ENCODE results near the gene FCRLA.
"Not testable (repeated sequence)": the region's sequence is repeated elsewhere in the genome, so short reads cannot be mapped to it uniquely, and the experiment has no call there.

Gene FCRLA

DNA sequence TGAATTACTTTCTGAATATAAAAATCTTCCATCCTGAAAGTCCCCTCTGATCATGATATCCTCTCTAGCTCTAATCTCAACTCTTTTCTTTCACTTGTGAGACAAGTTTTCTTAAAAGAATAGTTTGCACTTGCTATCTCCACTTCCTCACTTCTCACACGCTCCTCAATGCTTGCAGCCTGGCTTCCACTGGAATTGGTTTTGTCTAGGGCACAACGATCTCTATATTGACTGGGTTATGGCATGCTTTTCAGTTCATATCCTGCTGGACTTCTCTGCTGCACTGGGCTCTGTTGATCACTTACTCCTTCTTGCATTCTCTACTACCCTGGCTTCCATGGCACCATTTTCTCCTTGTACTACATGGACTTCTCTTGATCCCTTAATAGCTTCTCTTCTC, 474 bp downstream of the FCRLA start:
- DNase-seq, result no peak

DNA sequence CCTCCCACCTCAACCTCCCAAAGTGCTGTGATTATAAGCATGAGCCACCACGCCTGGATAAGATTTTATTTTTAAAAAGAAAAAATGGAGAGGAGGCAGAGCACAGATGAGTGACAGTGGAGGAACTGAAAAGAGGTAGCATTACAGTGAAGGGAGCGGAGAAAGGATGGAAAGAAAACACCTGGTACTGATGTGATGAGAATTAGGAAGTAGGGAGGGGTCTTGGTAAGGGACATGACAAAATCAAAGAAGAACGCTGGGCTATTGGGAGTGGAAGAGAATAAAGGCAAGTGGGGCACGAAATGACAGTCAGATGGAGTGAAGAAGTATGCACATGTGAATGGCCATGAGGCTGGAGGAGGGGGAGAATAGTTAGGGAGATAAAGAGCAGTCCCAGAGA, 2.3 kb downstream of the FCRLA start:
- DNase-seq, result no peak

DNA sequence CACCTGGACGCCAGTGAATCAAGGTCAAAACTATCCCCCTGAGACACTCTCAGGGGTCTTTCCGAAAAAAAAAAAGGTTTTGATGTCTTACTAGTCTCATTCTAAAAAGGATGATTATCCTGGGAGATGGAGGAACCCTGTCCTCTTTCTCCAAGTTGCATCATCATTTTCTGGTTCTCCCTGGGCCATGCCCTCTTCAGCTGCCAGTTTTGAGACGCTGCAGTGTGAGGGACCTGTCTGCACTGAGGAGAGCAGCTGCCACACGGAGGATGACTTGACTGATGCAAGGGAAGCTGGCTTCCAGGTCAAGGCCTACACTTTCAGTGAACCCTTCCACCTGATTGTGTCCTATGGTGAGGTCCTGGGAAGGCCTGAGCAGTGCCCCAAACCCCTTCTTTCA, 3.5 kb downstream of the FCRLA start:
- DNase-seq, result no peak

DNA sequence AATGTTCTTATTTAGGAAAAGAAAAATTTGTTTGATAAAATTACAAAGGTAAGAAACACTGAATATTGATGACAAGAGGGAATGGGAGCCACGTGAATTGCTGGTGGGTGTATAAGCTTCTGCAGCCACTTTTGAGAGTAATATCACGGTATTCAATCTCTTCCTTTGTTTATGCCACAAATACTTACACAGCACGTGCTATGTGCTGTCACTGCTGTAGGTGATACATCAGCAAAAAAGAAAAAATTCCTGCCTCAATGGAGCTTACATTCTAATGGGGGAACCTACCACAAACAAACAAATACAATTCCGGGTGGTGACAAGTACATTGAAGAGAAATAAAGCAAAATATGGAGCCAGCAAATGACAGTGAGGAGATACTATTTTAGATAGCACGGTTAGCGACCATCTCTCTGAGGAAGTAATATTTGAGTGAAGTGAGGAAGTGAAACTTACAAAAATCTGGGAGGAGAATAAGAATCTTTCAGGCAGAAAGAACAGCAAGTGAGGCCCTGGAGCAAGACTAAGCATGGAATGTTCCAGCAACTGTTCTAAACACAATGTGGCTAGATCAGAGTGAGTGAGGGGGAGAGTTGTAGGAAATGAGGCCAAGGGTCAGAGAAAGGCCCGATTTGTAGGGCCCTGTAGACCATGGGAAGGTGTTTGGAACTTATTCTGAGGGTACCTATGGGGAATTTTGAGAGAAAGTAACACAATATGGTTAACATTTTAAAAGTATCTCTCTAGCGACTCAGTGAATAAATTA, 11.7 kb downstream of the FCRLA start:
- no peak for DNase-seq

DNA sequence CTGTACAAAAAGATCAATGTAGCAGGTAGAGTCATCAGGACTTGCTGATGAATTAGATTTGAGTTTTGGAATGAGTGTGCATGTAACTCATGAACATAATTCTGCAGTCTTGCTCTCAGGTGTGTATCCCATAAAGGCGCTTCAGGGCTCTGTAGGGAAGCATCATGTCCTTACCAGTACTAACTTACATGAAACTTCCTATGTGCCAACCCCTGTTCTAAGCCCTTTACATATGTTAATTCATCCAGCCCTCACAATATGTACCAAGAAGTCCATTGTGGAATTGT, 12.2 kb downstream of the FCRLA start:
- DNase-seq, result no peak

DNA sequence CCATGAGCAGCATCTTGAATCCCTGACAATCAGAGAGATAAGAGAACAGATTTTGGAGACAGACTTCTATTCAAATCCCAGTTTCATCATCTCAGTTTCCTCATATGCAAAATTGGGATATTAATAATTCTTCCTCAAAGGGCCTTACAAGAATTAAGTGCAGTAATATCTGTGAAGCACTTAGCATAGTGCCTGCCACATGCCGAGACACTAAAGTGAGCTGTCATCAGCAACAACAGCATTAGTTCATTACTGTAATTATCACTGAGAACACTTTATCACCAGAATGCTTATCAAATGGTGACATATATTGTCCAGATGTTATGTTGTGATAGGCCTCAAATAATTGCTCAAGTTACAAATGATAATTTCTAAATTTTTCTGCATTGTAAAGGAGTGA, 13.4 kb downstream of the FCRLA start:
- DNase-seq, result no peak

DNA sequence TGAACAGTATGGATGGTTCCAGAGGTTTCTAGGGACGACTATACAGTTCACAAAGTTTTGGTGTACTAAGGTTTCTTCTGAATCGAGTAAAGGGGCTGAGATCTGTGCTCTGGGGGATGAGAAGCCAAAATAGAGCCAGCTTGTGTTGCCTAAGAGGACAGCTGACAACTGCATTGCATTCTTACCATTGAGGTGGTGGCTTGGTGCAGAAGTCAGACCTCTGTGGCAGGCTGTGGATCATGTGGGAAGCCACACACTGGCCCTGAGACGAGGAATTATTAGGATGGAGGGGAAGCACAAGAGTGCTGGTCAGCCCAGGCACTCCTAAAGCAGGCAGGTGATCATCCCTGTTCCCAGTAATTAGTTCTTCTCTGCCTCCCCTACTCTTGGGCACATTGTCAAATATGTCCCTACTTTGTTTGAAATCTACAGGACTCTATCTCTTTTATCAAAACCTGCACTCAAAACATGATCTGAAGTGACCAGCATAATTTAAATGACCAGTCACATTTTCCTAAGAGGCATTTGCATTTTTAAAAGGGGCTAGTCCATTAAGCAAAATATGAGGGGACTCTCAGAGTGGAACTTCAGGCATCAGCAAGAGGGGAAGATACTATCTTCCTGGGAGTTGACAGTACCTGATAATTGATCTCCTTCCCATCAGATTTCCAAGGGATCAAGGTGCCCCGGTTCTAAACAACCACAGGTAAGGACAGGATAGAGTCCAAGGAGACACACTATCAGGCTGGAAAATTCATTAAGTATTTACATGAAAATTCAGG, 14.1 kb downstream of the FCRLA start, which contains the start of gene FCRLB:
Gene FCRLB (plus strand): TSS at position 589 of the 782 bp plus-strand sequence. CDS start 1,129 bp downstream, outside the sequence.
- no peak for DNase-seq

DNA sequence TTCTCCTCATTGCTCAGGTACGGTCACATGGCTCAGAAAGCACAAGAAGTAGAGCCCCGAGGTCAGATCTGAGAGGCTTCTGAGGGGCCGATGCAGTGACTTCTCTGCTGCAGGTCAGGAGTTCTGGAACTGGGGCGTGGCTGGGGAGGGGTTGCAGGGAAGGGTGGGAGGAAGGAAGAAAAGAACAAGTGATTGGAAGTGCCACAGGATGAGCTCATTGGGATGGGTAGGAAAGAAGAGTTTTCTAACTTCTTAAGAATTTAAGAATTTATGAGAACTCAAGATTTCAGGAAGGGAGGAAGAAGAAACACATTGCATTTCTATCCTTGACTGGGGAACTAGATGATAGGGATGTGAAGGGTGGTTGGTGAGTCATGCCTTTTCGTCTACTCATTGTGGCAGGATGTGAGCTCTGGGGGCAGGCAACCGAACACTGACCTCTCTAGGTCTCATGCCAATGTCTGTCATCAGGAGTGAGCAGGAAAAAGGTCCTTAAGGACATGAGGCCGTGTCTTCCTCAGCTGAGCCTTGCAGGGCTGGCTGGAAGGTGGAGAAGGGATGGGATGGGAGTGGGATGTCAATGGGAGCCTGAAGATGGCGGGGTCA, 14.8 kb downstream of the FCRLA start:
- peak in 1 of 2 donors; percentile 52 for DNase-seq

DNA sequence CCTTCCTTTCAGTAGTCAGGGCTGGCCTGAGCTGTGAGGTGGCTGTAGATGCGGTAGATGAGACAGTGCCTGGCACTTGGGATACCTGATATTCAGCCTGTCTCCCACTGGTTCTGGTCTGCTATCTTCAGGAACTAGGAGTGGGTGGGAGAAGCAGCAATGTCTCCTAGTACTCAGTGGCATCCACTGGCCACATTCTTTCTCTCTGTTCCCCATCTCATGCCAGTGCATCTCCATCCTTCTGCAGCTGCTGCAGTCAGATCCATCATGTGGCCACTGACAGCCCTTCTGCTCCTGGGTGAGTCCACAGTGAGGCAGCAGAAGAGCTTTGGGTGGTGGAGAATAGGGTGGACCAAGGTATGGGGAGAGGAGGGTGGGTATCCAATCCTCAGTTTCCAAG, 15.4 kb downstream of the FCRLA start:
- no peak for DNase-seq

DNA sequence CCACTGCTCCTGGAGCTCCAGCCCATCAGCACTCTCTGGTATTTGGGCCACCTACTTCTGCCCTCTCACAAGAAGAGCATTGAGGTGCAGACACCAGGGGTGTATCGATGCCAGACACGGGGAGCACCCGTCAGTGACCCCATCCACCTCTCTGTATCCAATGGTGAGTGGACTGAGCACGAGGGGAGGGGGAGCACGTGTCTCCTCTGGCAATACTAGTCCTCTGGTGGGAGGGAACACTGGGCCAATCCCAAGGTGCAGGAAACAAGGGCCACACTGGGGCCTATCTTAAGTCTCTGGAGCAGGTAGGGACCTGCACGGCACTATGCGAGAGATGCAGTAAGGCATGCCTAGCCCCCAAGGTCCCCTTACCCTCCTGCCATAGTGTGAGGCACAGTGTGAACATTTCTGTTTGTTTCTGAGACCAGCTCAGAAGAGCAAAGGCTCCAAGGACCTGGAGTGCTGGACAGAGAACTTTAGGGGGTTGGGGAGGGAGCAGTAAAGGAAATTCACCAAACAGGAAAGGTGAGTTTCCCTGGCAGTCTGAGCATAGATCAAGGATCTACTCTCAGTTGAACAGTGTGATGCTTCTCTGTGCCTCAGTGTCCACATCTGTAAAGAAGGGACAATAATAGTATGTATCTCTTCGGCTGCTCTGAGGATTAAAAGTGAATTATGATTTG, 16.6 kb downstream of the FCRLA start:
- DNase-seq, result no peak

DNA sequence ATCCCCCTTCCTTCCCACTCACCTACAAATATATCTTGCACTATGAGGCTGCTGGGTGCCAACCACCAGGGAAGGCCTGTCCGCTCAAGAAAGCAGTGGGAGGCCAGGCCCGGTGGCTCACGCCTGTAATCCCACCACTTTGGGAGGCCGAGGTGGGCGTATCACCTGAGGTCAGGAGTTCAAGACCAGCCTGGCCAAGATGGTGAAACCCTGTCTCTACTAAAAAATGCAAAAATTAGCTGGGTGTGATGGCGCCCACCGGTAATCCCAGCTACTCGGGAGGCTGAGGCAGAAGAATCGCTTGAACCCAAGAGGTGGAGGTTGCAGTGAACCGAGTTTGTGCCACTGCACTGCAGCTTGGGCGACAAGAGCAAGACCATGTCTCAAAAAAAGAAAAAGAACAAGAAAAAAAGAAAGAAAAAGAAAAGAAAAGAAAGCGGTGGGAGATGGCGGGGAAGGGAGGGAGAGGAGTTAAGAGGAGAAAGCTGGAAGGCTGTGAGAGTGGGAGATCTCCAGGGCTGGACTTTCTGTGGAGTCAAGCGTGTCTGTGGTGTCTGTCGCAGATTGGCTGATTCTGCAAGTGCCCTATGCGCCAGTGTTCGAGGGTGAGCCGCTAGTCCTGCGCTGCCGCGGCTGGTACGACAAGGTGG, 18.4 kb downstream of the FCRLA start:
- DNase-seq, result not testable (repeated sequence)

DNA sequence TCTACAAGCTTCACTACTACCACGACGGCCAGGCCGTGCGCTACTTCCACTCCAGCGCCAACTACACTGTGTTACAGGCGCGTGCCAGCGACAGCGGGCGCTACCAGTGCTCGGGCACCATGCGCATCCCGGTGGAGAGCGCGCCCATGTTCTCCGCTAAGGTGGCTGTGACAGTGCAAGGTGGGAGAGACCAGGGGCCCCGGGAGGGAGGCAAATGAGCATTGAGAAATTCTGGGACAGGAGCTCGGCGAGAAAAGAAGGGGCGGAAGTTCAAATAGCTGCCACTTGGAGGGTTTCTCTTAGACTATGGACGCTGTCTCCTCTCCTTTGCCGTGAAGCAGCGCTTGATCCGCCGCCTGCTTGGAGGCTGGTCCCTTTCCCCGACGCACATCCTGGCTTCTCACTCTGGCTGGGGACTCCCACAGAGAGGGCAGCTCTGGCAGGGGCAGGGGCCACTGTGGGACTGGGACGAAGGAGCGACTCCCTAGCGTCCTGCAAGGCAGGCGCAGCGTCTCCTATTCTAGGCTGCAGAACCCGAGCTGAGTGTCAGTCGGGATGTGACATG, 19.0 kb downstream of the FCRLA start:
- DNase-seq, result peak in 1 of 2 donors; percentile 35

DNA sequence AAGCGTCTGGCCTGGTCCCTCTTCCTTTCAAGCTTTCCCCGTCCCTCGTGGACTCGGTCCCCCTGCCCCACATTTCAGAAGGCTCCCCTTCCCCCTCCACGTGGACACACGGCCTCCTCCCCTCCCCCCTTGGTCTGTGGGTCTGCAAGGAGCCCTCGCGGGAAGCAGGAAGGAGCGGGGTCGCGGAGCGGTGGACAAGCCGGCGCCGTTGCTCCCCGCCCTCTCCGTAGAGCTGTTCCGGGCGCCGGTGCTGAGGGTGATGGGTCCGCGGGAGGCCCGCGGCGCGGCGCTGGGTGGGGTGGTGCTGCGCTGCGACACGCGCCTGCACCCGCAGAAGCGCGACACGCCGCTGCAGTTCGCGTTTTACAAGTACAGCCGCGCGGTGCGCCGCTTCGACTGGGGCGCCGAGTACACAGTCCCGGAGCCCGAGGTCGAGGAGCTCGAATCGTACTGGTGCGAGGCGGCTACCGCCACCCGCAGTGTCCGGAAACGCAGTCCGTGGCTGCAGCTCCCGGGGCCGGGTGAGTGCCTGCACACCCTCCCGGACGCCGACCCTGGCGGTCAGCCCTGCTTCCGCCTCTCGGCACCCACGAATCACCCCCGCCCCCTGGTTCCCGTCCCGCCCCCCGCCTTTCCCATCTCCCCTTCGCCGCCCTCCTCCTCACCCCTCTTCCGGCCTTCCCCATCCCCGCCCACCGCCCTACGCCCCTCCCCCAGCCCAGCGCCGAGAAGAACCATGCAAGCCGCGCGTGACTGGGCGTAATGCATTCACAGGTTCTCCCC, 19.6 kb downstream of the FCRLA start:
- DNase-seq, result peak; percentile 69 to 79

DNA sequence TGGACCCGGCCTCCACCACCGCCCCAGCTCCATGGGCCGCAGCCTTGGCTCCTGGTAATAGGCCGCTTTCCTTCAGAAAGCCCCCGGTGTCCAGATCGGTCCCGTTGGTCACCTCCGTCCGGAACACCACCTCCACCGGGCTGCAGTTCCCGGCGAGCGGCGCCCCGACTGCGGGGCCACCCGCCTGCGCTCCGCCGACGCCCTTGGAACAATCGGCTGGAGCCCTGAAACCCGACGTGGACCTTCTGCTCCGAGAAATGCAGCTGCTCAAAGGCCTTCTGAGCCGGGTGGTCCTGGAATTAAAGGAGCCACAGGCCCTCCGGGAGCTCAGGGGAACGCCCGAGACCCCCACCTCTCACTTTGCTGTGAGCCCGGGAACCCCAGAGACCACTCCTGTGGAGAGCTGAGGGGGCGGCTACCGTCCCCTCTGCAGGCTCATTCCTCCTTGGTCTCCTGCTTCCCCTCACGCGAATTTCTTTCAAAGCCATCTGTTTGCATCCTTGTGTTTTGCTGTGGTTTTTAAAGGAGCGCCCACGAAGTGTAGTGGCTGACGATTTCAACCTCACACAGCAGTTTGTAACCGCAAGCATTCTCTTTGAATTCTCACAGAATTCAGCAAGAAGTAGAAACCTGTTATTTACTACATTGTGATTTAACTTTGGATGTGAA, 20.4 kb downstream of the FCRLA start:
- peak; percentile 23 to 66 for DNase-seq

DNA sequence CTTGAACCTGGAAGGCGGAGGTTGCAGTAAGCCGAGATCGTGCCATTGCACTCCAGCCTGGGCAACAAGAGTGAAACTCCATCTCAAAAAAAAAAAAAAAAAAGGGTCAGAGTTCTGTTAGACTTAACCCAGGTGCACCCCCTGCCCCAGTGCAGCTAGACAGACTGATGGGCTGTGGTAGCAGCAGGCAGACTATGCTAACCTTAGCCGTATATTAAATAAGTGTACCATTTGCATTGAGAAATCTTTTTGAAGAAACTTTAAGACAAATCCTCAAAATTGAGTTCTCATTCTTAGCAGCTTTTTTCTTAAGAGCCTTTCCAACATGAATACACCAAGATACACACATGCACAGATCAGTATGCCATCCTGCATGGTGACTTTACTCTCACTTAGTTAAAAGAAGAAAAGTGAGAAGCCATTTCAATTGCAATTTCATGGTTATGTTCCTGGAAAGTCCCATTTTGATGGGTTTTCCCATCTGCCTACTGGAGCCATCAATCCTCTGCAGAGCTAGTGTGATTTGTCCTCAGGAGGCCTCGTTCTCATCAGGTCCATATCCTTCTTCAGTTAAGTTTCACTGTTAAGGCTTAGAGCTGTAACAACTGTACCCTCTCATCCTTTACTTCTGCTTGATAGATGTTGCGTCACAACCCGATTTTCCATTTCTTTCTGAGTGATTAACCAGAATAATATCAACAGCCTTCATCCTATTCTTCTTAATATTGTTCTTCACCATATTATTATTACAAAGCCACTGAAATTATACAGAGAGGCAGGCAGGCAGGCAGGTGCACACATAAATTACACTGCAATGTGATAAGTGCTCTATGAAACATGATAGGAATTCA, 21.6 kb downstream of the FCRLA start:
- no peak for DNase-seq

DNA sequence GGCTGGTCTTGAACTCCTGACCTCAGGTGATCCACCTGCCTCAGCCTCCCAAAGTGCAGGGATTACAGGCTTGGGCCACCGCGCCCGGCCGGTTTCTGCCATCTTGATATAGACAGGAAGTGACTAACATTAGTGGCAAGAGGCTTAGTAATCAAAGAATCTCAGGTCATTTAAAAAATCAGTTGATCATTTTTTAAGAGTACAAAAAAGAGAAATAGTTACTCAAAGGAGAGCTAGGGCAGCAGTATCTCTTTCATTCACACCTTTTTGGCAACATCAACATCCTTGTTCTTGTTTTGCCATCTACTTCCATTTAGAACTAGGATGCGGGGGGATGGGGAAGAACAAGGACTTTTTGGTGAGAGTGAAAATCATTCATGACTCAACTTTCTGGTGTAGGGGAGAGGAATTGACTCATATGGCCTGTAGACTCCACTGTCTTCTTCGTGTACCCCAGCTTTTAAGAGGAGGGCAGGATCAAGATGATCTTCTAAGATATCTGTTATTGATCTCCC, 23.1 kb downstream of the FCRLA start:
- DNase-seq, result peak in 1 of 2 donors; percentile 25

DNA sequence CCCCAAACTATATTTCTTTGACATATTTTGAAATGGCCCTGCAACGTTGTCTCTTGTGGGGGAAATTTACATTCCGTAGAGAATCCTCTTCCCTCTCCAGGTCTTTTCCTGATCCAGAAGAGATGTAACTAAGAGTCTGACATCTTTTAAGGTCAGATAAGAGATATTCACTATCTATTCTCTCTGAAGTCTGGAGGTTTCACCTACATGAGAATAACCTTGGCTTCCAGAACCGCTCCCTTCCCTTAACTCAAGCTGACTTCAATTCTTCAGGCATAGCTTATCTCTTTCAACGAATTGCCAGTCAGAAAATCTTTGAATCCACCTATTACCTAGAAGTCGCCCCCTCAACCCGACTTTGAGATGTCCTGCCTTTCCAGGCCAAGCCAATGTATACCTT, 24.2 kb downstream of the FCRLA start:
- DNase-seq, result no peak

DNA sequence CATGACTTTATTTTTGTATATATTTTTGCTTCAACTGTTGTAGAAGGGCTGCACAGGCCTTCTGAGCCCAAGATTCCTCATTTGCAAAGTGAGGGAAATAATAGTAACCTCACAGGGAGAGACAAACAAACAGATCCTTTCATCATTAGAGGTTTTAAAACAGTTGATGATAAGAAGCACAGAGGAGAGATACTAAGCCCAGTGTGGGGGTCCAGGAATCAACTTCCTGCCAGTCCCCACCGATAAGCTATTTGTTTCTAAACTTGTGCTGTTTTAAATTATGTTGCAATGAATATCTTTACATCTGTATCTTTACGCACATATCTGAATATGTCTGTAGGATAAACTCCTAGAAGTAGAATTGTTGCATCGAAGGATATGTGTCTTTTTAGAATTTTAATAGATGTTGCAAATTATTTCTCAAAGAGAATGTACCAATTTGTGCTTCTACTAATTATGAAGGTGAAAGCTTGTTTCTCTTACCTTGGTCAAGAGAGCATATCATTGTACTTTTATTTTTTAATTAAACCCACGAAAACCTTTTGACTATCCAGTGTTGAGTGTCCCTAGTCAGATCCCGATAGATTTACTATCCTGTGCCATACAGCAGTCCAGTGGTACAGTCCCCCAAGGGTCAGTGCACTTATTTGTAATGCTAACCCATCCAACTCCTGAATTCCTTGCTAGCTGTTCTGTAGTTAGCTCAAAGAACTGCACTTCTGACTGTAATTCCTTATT, 25.1 kb downstream of the FCRLA start:
- DNase-seq, result no peak

DNA sequence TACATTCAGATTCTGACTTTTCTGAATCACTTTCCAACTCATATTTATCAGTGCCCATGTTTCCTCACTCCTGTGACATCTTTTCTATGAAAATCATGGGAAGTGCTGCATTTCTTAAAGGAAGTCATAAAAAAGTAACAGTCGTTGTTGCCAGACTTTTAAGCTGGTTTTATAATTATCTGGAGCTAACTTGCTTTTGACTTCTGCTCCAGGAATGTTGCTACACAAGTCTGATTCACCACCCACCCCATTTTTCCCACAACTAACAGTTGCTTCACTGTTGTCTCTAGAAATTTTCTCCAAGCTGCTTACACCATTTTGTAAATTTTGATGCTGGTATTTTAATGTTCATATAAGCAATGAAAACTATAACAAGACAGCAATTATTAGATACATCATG, 26.5 kb downstream of the FCRLA start:
- DNase-seq, result no peak

All from CD4-positive, alpha-beta T cell treated with Interferon alpha-2 for 1 hour (primary cell).